ENCODE results near the gene TANGO6.

TANGO6 gene

DNA sequence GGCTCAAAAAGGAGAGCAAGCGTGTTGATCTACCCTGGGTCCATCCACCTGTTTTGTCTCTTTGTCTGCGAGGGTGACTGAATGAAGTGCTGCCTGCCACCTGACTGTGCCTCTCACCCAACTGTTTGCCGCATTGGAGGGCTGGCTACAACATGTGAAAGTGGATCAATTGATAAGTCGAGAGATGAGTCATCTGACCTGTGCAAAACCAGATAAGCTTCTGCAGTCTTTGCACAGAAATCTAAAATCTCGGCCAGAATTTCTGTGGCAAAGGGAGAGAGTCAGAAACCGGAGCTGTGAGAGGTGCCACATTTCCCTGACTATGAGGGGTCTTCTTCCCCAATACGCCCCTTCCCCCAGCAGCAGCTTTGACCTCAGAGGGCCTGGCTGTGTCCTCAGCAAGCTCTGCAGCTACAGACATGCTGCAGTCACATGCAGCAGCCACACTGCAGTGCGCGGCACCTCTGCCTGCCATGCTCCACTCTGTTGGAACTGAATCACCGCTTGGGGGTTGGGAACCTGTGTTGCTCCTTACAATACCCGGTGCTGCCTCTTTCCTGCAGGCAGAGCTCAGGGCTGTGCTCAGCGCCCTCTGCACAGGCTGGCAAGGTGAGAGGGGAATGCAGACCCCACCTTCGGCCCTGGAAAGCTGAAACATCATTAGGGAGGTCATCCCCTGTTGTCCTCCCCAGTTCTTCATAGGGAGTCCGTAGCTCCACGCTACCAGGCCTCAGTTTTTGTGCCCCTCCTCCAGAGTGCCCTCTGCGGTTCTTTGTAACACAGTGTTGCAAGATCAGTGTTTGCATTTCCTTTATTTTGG, 246.0 kb downstream of the TANGO6 start:
- DNase-seq, result peak in 35 of 56 donors; percentile 9 to 80 (median 39)

DNA sequence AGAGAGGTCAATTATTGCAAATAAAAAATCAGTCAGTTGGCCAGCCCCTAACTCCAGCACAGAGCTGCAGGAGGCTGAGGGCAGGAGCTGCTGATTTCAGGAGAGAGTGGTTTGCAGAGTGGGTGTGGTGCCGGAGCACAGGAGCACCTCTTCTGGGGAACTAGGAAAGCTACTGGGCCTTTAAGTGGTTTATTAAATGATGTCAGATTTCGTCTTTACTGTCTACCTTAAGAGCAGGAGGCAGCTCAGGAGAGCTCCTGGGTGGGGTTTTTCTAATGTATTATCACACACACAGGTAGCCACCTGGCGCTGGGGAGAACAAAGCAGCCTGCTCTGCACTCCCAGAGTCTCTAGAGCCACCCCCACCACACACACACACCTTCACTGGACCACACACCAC, 250.6 kb downstream of the TANGO6 start:
- no peak for DNase-seq

DNA sequence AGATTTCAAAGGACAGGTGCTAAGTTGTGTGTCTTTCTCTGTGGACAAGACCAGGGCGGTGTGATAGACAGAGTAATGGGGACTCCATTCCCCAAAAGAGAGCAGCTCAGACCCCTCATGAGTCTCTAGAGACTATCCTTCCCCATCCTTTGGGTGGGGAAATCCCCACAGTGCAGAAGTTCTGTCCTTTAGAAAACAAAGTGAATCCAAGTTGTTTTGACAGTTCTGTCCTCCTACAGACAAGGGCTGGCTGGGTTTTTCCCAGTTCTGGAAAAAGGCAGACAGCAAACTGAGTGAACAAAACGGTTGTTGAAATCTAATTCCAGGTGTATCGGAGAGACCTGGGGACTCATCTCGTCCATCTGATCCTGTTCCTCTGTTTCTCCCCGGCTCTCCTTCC, 251.2 kb downstream of the TANGO6 start:
- no peak for DNase-seq

DNA sequence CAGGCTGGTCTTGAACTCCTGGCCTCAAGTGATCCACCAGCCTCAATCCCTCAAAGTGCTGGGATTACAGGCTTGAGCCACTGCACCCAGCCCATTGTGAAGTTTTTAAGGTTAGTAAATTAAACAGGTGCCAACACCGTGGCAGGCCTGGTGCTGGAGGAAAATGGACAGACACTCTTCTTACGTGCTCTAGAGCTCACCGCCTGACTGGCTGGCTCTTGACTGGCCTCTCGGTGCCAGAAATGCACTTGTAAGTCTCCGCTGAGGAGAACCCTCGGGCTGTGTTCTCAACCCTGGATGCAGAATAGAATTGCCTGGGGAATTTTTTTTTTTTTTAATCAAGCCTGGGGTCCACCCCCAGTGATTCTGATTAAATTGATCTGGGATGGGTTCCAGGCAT, 251.9 kb downstream of the TANGO6 start:
- DNase-seq, result no peak

DNA sequence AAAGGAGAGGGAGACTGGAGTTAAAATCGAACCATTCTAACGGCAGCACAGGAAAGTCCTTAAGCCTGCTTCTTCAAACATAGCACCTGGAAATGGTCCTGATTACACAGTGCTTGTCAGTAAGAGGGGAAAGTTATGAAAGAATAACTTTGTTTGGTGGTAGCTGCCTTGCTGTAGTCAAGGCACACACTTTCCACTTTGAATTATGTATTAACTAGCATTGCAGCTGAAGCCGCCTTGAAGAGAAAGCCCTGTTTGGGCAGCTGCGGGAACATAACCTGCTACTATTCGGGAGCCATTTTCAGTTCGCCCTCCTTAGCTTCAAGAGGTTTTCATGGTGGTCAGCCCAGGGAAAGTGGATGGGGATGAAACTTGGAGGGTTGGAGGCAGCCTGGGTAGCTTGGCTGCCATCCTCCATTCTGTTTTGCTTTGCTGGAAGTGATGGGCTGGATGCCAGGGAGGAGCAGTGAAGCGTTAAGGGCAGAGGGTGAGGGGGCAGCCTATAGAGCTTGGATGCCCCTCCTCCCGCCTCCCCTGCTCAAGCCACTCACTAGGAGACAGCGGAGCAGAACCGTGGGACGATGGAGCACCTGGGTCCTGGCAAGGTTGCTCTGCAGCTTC, 256.9 kb downstream of the TANGO6 start:
- peak in 3 of 56 donors; percentile 8 to 24 (median 14) for DNase-seq

- peak in 32 of 56 donors; percentile 3 to 68 (median 32) for DNase-seq
These were observed 262.4 kb downstream of the TANGO6 start, which contains the start of gene HAS3 for GRCh38 chr16:69105501-69106361. TSS of gene HAS3 (plus strand) at chr16:69105653. CDS start at chr16:69109396, 3,743 bp downstream.

DNA sequence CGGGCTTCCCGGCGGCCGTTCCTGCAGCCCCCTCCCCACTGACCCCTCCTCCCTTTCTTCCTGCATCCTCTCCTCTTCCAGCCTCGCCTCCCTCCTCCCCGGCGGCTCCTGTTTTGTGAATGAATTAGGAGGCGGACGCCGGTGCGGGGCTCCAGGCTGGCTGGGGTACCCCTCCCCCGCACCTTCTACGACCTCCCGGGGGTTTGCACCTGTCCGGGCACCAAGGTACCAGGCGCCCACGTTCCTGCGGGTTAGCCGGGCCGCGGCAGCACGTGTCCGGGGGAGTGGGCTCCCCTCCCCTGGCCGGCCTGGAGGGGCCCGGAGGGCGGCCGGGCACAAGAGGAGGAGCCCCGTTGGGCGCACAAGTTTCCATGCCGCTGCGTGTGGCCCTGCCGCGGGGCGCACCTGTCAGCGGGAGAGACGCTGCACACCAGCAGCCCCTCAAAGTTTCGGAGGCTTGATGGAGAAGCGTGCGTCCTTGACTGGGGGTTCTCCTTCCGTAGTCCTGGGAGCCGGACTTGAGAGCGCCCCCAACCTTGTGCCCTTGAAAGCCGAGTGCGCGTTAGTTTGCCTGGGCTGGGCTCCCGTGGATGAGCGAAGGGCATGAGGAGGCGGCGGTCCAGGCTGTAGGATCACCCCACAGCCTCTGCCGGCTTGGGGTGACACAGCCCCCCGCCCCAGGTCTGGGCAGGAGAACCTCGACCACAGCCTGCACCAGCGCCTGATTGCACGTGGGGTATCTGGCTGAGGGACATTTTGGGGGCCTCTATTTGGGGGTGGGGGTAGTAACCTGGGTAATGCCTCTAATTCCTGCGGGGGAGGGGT, 263.4 kb downstream of the TANGO6 start:
- peak in 1 of 56 donors; percentile 15 for DNase-seq

DNA sequence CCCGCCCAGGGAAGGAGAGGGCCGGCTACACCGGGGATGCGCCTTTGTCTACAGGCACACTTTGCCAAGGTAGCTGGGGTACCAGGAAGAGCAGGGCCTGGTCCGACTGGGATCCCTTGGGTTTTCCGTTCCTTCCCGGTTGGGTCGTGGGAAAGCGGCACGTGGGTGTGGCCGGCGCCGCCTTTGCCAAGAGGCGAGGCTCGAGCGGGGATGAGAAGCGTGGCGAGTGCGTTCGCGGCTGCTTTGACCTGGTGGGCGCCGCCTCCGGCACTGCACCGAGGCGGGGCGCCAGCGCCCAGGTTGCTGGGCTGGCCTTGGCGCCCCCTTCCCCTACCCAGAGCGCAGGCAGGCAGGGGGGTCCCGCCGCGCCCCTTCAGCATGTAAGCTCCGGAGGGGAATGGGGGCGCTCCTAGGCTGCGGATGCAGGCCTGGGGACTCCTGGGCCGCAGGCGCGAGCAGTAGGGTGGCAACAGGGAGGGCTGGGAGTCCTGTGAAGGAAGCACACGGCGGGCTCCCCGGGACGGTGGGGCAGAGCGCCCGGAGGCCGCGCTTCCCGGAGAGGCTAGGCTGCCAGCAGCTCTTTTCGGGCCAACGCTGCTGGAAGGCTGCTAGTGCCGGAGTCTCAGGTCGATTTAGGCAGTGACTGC, 264.1 kb downstream of the TANGO6 start:
- peak in 3 of 56 donors; percentile 14 to 36 (median 26) for DNase-seq

DNA sequence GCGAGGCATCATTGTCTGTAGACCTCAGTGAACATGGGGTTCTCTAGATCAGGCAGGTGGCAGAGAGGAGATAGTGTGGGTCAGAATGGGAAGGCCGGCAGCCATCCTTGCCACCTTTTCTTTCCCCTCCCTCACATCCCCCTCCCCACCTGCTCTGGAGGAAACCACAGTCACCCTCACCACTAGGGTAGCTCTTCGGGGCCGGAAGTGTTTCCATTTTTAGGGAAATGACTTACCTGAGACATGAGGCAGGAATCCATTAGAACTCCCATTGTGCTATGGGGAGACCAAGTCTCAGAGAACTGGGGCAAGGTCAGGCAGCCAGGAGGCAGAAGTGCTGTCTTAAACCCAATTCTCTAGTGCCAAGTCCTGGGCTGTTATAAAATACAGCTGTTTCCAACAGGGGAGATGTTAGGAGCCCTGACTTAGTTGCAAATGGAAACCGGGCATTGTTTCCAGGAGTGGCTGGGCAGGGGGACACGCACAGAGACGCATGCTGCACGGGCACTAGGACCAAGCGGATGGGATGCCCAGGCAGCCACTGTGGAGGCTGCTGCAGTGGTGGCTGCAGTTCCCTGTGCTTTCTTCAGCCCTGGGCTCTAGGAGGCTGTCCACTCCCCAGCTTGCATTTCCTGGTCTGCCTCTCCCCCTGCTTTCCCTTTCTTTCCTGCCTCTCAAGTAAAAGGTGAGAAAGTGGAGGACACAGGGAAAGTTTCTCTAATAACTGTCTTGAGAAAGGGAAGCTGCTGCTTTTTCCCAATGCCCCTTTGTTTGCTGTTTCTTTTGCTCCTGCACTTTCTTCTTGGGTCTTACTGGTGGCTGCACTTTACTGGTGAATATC, 265.0 kb downstream of the TANGO6 start:
- no peak for DNase-seq

- no peak for DNase-seq
These were observed 265.5 kb downstream of the TANGO6 start for GRCh38 chr16:69108905-69109252.

GRCh38 chr16:69109486-69110270, 266.3 kb downstream of the TANGO6 start:
- DNase-seq, result no peak

DNA sequence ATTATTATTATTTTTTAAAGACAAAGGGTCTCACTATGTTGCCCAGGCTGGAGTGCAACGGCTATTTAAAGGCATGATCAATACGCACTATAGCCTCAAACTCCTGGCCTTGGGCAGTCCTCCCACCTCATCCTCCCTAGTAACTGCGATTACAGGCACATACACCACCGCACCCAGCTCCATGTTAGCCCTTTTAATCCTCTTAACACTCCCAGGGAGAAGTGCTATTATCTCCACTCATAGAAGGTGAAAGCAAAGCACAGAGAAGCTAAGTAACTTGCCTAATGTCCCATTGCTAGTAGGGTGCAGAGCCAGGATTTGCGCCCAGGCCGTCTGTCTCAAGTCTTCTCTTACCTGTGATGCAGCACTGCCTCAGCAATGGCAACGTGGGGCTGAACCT, 267.1 kb downstream of the TANGO6 start:
- no peak for DNase-seq

DNA sequence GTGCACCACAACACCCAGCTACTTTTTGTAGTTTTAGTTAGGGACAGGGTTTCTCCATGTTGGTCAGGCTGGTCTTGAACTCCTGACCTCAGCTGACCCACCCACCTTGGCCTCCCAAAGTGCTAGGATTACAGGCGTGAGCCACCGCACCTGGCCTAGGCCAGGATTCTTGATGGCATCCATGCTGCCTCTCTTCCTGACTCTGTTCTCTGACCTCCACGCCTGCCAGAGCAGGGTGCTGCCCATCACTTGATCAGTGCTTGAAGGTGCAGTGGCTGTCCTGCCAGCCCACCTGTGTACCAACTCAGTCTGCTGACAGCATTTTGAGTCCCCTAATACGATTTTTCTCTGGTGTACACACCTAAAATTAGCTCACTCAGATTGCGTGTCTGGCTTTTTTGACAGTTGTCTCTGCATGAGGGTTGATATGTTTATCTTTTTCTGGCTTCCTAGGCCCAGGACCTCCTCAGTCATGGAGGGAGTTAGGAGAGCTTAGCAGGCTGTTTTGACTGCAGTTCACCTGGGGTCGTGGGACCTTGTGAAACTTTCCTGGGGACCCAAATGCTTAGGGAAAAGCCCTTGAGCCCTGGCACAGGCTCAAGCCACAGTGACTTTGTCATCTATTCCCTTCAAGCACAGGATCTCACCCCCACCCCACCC, 268.0 kb downstream of the TANGO6 start:
- DNase-seq, result no peak

DNA sequence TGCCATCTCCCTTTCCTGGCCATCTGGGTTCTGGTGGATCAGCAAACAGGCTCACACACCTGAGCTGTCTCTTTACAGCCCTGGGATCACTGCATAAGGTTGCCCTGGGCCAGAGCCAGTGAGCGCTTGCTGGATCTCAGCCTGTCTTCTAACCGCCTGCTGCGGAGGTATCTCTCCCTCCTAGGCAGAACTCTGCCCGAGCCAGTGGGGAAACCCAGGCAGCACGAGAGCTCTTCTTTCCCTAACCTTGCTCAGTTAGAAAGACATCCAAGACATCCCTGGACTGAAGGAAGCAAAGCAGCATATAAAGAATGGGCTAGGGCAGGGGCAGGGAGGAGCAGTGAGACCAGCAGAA, 268.5 kb downstream of the TANGO6 start:
- no peak for DNase-seq

DNA sequence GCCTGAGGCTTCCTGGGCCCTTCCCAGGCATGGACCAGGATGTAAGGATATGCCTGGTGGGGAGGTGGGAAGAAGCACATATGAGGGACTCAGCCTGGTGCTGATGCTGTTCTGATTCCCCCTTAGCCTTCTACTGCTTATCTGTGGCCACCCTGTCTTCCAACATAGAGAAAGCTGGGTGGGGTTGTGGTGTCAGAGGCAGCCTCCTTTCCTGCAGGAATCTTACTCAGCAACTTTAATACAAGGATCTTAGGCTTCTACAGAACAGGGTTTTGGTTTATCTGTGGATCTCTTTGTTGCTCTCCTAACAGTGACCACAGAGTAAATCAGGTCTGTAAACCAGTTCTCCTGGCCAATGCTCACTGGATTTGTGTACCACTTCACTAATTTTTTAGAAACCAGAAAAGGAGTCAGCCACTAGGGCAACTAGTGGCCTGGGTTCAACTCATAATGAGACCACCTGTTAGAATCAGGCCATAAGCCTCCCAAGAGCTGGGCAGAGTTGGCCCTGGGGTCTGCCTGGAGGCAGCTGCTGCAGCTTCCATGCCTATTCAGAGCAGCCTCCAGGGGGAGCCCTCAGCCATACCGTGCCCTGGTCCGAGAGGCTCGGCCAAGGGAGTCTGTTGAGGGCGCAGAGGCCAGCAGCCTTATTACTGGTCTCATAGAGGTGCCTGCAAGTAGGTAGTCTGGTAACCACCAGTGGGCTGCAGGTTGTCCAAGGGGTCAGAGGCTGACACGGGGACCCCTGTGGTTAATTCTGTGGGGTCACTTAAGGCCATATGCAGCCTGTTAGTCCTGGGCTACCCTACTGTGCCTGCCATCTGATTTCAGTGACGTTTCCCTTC, 269.2 kb downstream of the TANGO6 start:
- peak in 4 of 56 donors; percentile 6 to 37 (median 24) for DNase-seq

DNA sequence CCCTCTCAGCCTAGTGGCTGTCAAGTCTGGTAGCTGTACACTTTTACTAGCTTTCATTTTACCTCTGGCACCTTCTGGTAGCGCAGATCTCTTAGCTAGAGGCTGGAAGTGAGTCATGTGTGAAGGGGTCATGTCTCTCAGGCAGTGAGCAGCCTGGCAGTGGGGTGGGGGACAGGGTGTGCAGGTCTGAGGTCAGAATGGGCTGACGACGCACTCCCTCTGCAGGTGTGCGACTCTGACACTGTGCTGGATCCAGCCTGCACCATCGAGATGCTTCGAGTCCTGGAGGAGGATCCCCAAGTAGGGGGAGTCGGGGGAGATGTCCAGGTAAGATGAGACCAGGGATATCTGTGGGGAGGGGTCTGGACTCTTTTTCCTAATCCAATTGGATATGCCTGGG, 269.9 kb downstream of the TANGO6 start:
- no peak for DNase-seq

DNA sequence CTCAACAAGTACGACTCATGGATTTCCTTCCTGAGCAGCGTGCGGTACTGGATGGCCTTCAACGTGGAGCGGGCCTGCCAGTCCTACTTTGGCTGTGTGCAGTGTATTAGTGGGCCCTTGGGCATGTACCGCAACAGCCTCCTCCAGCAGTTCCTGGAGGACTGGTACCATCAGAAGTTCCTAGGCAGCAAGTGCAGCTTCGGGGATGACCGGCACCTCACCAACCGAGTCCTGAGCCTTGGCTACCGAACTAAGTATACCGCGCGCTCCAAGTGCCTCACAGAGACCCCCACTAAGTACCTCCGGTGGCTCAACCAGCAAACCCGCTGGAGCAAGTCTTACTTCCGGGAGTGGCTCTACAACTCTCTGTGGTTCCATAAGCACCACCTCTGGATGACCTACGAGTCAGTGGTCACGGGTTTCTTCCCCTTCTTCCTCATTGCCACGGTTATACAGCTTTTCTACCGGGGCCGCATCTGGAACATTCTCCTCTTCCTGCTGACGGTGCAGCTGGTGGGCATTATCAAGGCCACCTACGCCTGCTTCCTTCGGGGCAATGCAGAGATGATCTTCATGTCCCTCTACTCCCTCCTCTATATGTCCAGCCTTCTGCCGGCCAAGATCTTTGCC, 271.1 kb downstream of the TANGO6 start:
- DNase-seq, result no peak

All from nucleus accumbens (tissue), 56 donors.